Measurements from ENCODE around the gene BACE2.
A peak's percentile ranks its signal among the peaks of the same experiment; 100 is the strongest.
"Not testable (repeated sequence)": the region's sequence is repeated elsewhere in the genome, so short reads cannot be mapped to it uniquely, and the experiment has no call there.

Gene BACE2

GRCh38 chr21:41283211-41283818, 115.4 kb downstream of the BACE2 start:
- DNase-seq, result peak; percentile 60

- no peak for DNase-seq
Measured at GRCh38 chr21:41289431-41289830, 121.5 kb downstream of the BACE2 start.

- no peak for DNase-seq
Measured at GRCh38 chr21:41290106-41290799, 122.3 kb downstream of the BACE2 start.

- no peak for DNase-seq
Measured at GRCh38 chr21:41294548-41295231, 126.7 kb downstream of the BACE2 start.

GRCh38 chr21:41295721-41296254, 127.8 kb downstream of the BACE2 start:
- no peak for DNase-seq

- no peak for DNase-seq
Measured at GRCh38 chr21:41302976-41303375, 135.0 kb downstream of the BACE2 start.

GRCh38 chr21:41304068-41304720, 136.2 kb downstream of the BACE2 start:
- no peak for DNase-seq

- DNase-seq, result no peak
Measured at GRCh38 chr21:41307219-41307618, 139.3 kb downstream of the BACE2 start.

- DNase-seq, result not testable (repeated sequence)
Measured at GRCh38 chr21:41313285-41314164, 145.6 kb downstream of the BACE2 start.

- DNase-seq, result no peak
Measured at GRCh38 chr21:41315726-41316125, 147.8 kb downstream of the BACE2 start.

GRCh38 chr21:41316200-41317062, 148.5 kb downstream of the BACE2 start, which contains the start of gene FAM3B:
Gene FAM3B (plus strand): TSS chr21:41316801. CDS start chr21:41316880, 79 bp downstream.
- no peak for DNase-seq

- no peak for DNase-seq
Measured at GRCh38 chr21:41317063-41317392, 149.1 kb downstream of the BACE2 start.

GRCh38 chr21:41317458-41317857, 149.5 kb downstream of the BACE2 start:
- no peak for DNase-seq

GRCh38 chr21:41318218-41318617, 150.3 kb downstream of the BACE2 start:
- DNase-seq, result no peak

- DNase-seq, result no peak
Measured at GRCh38 chr21:41319273-41319672, 151.3 kb downstream of the BACE2 start.

GRCh38 chr21:41321211-41321907, 153.4 kb downstream of the BACE2 start:
- no peak for DNase-seq

- no peak for DNase-seq
Measured at GRCh38 chr21:41321908-41322495, 154.0 kb downstream of the BACE2 start.

- DNase-seq, result no peak
Measured at GRCh38 chr21:41322496-41323382, 154.8 kb downstream of the BACE2 start.

Measured in right hindlimb (tissue), 1 donor.